GM19238 (cell line): Measurements from ENCODE around the gene KRTAP20-1.

ENCODE experiments used
- DNase-seq: peaks from one replicate; pipeline ENCODE4 v3.0.0; 2011; ENCODE audit warnings: low spot score; ENCODE audit not compliant: insufficient read length

Gene KRTAP20-1

GRCh38 chr21:30646904-30647414, 30.7 kb downstream of the KRTAP20-1 start:
- no peak for DNase-seq

- DNase-seq, result no peak
Observed at GRCh38 chr21:30652891-30653290, 36.7 kb downstream of the KRTAP20-1 start.
